GM21526 (cell line): ENCODE measurements around the gene CREB3.

Experiments
- ATAC-seq: cut with Tn5 transposase; IDR thresholded peaks from one replicate; pipeline ENCODE4 v1.9.1; 2021; ENCODE audit warnings: moderate library complexity; ENCODE audit not compliant: unreplicated experiment, low FRiP score

Gene CREB3

GRCh38 chr9:35732185-35732799, at the start of gene CREB3, which contains the start of gene TLN1:
CREB3 (plus strand) TSS chr9:35732666; CDS start chr9:35732773, 107 bp downstream.
TLN1 (minus strand) TSS chr9:35732195; CDS start chr9:35725694, 6,501 bp downstream.
- peak; percentile 73 for ATAC-seq

- no peak for ATAC-seq
Observed at GRCh38 chr9:35683323-35683722, 49.1 kb upstream of the CREB3 start.

- ATAC-seq = no peak
Observed at GRCh38 chr9:35684921-35685320, 47.5 kb upstream of the CREB3 start.

- ATAC-seq = no peak
Observed at GRCh38 chr9:35685506-35685905, 47.0 kb upstream of the CREB3 start.

- no peak for ATAC-seq
Observed at GRCh38 chr9:35686222-35687203, 46.0 kb upstream of the CREB3 start.

GRCh38 chr9:35687306-35687705, 45.2 kb upstream of the CREB3 start:
- ATAC-seq = no peak

- ATAC-seq = no peak
Observed at GRCh38 chr9:35687972-35688557, 44.4 kb upstream of the CREB3 start.

GRCh38 chr9:35688558-35689541, 43.6 kb upstream of the CREB3 start:
- ATAC-seq = no peak

GRCh38 chr9:35689542-35690293, 42.7 kb upstream of the CREB3 start, which contains the start of gene TPM2:
TPM2 (minus strand) TSS chr9:35689925; CDS start chr9:35689817, 108 bp downstream.
- no peak for ATAC-seq

- no peak for ATAC-seq
Observed at GRCh38 chr9:35690294-35690613, 42.2 kb upstream of the CREB3 start.

GRCh38 chr9:35690614-35691333, 41.7 kb upstream of the CREB3 start:
- ATAC-seq = no peak

- no peak for ATAC-seq
Observed at GRCh38 chr9:35691334-35691650, 41.2 kb upstream of the CREB3 start.

GRCh38 chr9:35691757-35692301, 40.6 kb upstream of the CREB3 start:
- ATAC-seq = no peak

GRCh38 chr9:35695943-35696401, 36.5 kb upstream of the CREB3 start:
- no peak for ATAC-seq

GRCh38 chr9:35696520-35697215, 35.8 kb upstream of the CREB3 start:
- ATAC-seq = peak; percentile 73

GRCh38 chr9:35697486-35697885, 35.0 kb upstream of the CREB3 start:
- no peak for ATAC-seq

- ATAC-seq = no peak
Observed at GRCh38 chr9:35698231-35698630, 34.2 kb upstream of the CREB3 start.

- no peak for ATAC-seq
Observed at GRCh38 chr9:35700031-35700430, 32.4 kb upstream of the CREB3 start.
